Left colon (tissue), 2 donors: Measurements from ENCODE around the gene IL31RA. TPM values are rescaled to one million over a fixed set of nuclear protein-coding genes. Genes with fewer than 3 reads are reported as not detected.

ENCODE experiments used
- ATAC-seq: fragments of 200-7000 bp; cut with Tn5 transposase; one replicate; pipeline ENCODE4 v1.9.1; 2020; ENCODE audit warnings: mild to moderate bottlenecking, moderate library complexity
- DNase-seq, 2 donors: peaks; one replicate each; pipeline ENCODE4 v3.0.0-alpha.2; 2020
- intact Hi-C, 2 donors: fragments of 100-400 bp; cut with DNase I in 1 of 2; cut with micrococcal nuclease in 1 of 2; formaldehyde crosslinking; loops; one replicate each; pipeline versions ENCODE4 v1.11.2 to v1.14.0; 2022; cut with DNase I, micrococcal nuclease
- total RNA-seq, 2 donors: library from RNA; stranded (reverse); fragmentation: NEBNext Ultra II Directional; extraction: Animal tissue kit (Norgen Biotek cat#: 25700); gene quantifications; one replicate each; pipeline ENCODE4 v1.2.1, GENCODE V29; 2021
- donor health status: DM: no; HTN: no; CAD: no.
- donor health status: DM: yes; HTN: yes; CAD: no.

IL31RA gene
- total RNA-seq, 2 donors from 2014 or later: not detected

- no peak for DNase-seq
- no peak for ATAC-seq
- intact Hi-C loops: no loop called here
Observed at GRCh38 chr5:55856516-55857246, 5.5 kb downstream of the IL31RA start.

- ATAC-seq: no peak
- intact Hi-C loops: no loop called here
- DNase-seq: no peak
Observed at GRCh38 chr5:55857247-55857640, 6.1 kb downstream of the IL31RA start.

- no peak for ATAC-seq
- DNase-seq: no peak
- intact Hi-C loops: no loop called here
Observed at GRCh38 chr5:55858104-55858503, 6.9 kb downstream of the IL31RA start.

- DNase-seq: no peak
- ATAC-seq: no peak
- intact Hi-C loops: no loop called here
Observed at GRCh38 chr5:55860288-55860687, 9.1 kb downstream of the IL31RA start.

- ATAC-seq (no peak), DNase-seq (no peak)
- intact Hi-C loops: no loop called here
Observed at GRCh38 chr5:55860709-55861108, 9.6 kb downstream of the IL31RA start.

- intact Hi-C loops: no loop called here
- ATAC-seq: no peak
- no peak for DNase-seq
Observed at GRCh38 chr5:55864606-55865541, 13.7 kb downstream of the IL31RA start.

GRCh38 chr5:55865831-55866230 lies 14.7 kb downstream of the IL31RA start:
- intact Hi-C loops: no loop called here
- ATAC-seq (no peak), DNase-seq (no peak)

- no peak for DNase-seq
- intact Hi-C loops: no loop called here
- no peak for ATAC-seq
Observed at GRCh38 chr5:55866485-55866884, 15.3 kb downstream of the IL31RA start.

- intact Hi-C loops: no loop called here
- ATAC-seq: no peak
- no peak for DNase-seq
Observed at GRCh38 chr5:55866934-55867333, 15.8 kb downstream of the IL31RA start.

GRCh38 chr5:55868846-55869245 lies 17.7 kb downstream of the IL31RA start:
- intact Hi-C loops: no loop called here

GRCh38 chr5:55869847-55870246 lies 18.7 kb downstream of the IL31RA start:
- intact Hi-C loops: no loop called here
- ATAC-seq (no peak), DNase-seq (no peak)

More at GRCh38 chr5:55868846-55869245, 17.7 kb downstream of the IL31RA start:
- DNase-seq (no peak), ATAC-seq (no peak)

GRCh38 chr5:55873234-55873633 lies 22.1 kb downstream of the IL31RA start:
- ATAC-seq (no peak), DNase-seq (no peak)
- intact Hi-C loops: no loop called here

- ATAC-seq (no peak), DNase-seq (no peak)
- intact Hi-C loops: no loop called here
Observed at GRCh38 chr5:55877655-55878054, 26.5 kb downstream of the IL31RA start.

- no peak for ATAC-seq
- DNase-seq: no peak
- intact Hi-C loops: no loop called here
Observed at GRCh38 chr5:55880453-55880852, 29.3 kb downstream of the IL31RA start.

GRCh38 chr5:55885359-55885758 lies 34.2 kb downstream of the IL31RA start:
- intact Hi-C loops: no loop called here
- no peak for ATAC-seq
- no peak for DNase-seq

GRCh38 chr5:55888205-55888604 lies 37.0 kb downstream of the IL31RA start:
- DNase-seq (no peak), ATAC-seq (no peak)
- intact Hi-C loops: no loop called here

- ATAC-seq: no peak
- intact Hi-C loops: no loop called here
- DNase-seq: no peak
Observed at GRCh38 chr5:55892479-55892878, 41.3 kb downstream of the IL31RA start.

GRCh38 chr5:55894135-55894534 lies 43.0 kb downstream of the IL31RA start:
- no peak for ATAC-seq
- intact Hi-C loops: no loop called here
- DNase-seq: no peak

GRCh38 chr5:55895346-55895745 lies 44.2 kb downstream of the IL31RA start:
- ATAC-seq: no peak
- intact Hi-C loops: no loop called here
- no peak for DNase-seq

- ATAC-seq: no peak
- DNase-seq: no peak
- intact Hi-C loops: no loop called here
Observed at GRCh38 chr5:55896238-55896637, 45.1 kb downstream of the IL31RA start.
